ENCODE results near the gene PFDN1.

- TF ChIP-seq CSDC2 (CRISPR knock-in tag; IDR thresholded peaks at IDR 0.05), result no peak
- TF ChIP-seq PATZ1 (CRISPR knock-in tag; IDR thresholded peaks at IDR 0.05; ENCODE audit: borderline replicate concordance), result no peak
Observed at GRCh38 chr5:140214831-140215230, 88.1 kb downstream of the PFDN1 start.

All from SK-N-SH treated with all-trans-retinoic acid at 6 μM for 48 hours (cell line).